GM19025 (cell line): ENCODE data around the gene PSORS1C2.
"Not testable (repeated sequence)": the region's sequence is repeated elsewhere in the genome, so short reads cannot be mapped to it uniquely, and the experiment has no call there.

Experiments
- ATAC-seq: cut with Tn5 transposase; IDR thresholded peaks from one replicate; pipeline ENCODE4 v1.9.1; 2021; ENCODE audit warnings: mild to moderate bottlenecking, low read depth, moderate library complexity; ENCODE audit not compliant: unreplicated experiment

PSORS1C2 gene

GRCh38 chr6:31168606-31169005 lies 29.7 kb upstream of the PSORS1C2 start:
- no peak for ATAC-seq

- ATAC-seq = no peak
Observed at GRCh38 chr6:31165986-31166385, 27.1 kb upstream of the PSORS1C2 start.

GRCh38 chr6:31165064-31165832 lies 26.4 kb upstream of the PSORS1C2 start:
- peak; percentile 68 for ATAC-seq

GRCh38 chr6:31164475-31165063 lies 25.7 kb upstream of the PSORS1C2 start:
- ATAC-seq = not testable (repeated sequence)

GRCh38 chr6:31163922-31164321 lies 25.1 kb upstream of the PSORS1C2 start:
- ATAC-seq = no peak

GRCh38 chr6:31162463-31163165 lies 23.7 kb upstream of the PSORS1C2 start:
- ATAC-seq = no peak

- ATAC-seq = no peak
Observed at GRCh38 chr6:31161216-31162126, 22.6 kb upstream of the PSORS1C2 start.

GRCh38 chr6:31158863-31159855 lies 20.3 kb upstream of the PSORS1C2 start:
- no peak for ATAC-seq

- ATAC-seq = peak; percentile 83
Observed at GRCh38 chr6:31158140-31158862, 19.4 kb upstream of the PSORS1C2 start, which contains the start of gene TCF19. Gene TCF19 (plus strand): TSS chr6:31158589. CDS start chr6:31159470, 881 bp downstream.

- no peak for ATAC-seq
Observed at GRCh38 chr6:31157513-31158139, 18.8 kb upstream of the PSORS1C2 start, which contains the start of gene CCHCR1. Gene CCHCR1 (minus strand): TSS chr6:31157802. CDS start chr6:31157600, 202 bp downstream.

- no peak for ATAC-seq
Observed at GRCh38 chr6:31156641-31157040, 17.8 kb upstream of the PSORS1C2 start.

GRCh38 chr6:31154436-31154835 lies 15.6 kb upstream of the PSORS1C2 start:
- ATAC-seq = no peak

- ATAC-seq = no peak
Observed at GRCh38 chr6:31152781-31153180, 13.9 kb upstream of the PSORS1C2 start.

- no peak for ATAC-seq
Observed at GRCh38 chr6:31149827-31150447, 11.1 kb upstream of the PSORS1C2 start.

GRCh38 chr6:31145386-31145785 lies 6.5 kb upstream of the PSORS1C2 start:
- no peak for ATAC-seq

- no peak for ATAC-seq
Observed at GRCh38 chr6:31144970-31145340, 6.1 kb upstream of the PSORS1C2 start.

- no peak for ATAC-seq
Observed at GRCh38 chr6:31144296-31144969, 5.6 kb upstream of the PSORS1C2 start.
